GM13976 (cell line): ENCODE results near the gene KIF22.
"Not testable (repeated sequence)": the region's sequence is repeated elsewhere in the genome, so short reads cannot be mapped to it uniquely, and the experiment has no call there.

Experiments
- DNase-seq: peaks from one replicate; pipeline ENCODE4 v3.0.0; 2012; ENCODE audit warnings: low spot score
- CTCF ChIP-seq: IDR thresholded peaks from 2 replicates; pipeline ENCODE4 v1.5.1; 2012; ENCODE audit warnings: borderline replicate concordance, mild to moderate bottlenecking; ENCODE audit not compliant: insufficient read depth; ENCODE audit errors: extremely low read depth, missing control alignments, control extremely low read depth
- in situ Hi-C: fragments of 300-500 bp; cut with MboI; formaldehyde crosslinking; loops from one replicate; pipeline ENCODE4 v1.12.0; 2022; ENCODE audit warnings: low sequenced_read_pairs, mixed read lengths, inconsistent platforms; ENCODE audit not compliant: unreplicated experiment

Gene KIF22

GRCh38 chr16:29791845-29792807, 1.6 kb downstream of the KIF22 start:
- DNase-seq = no peak
- no peak for TF ChIP-seq CTCF
- in situ Hi-C loops = no loop called here

GRCh38 chr16:29793153-29793552, 2.6 kb downstream of the KIF22 start:
- in situ Hi-C loops = not testable (repeated sequence)

GRCh38 chr16:29794231-29794710, 3.7 kb downstream of the KIF22 start:
- no peak for DNase-seq
- in situ Hi-C loops = no loop called here
- TF ChIP-seq CTCF = no peak

More at GRCh38 chr16:29793153-29793552, 2.6 kb downstream of the KIF22 start:
- DNase-seq = not testable (repeated sequence)

- TF ChIP-seq CTCF = no peak
- in situ Hi-C loops = no loop called here
- DNase-seq = no peak
Measured at GRCh38 chr16:29802416-29802935, 11.9 kb downstream of the KIF22 start.

GRCh38 chr16:29804020-29804419, 13.5 kb downstream of the KIF22 start:
- TF ChIP-seq CTCF = no peak
- in situ Hi-C loops = no loop called here
- no peak for DNase-seq

- TF ChIP-seq CTCF = no peak
- no peak for DNase-seq
- in situ Hi-C loops = no loop called here
Measured at GRCh38 chr16:29804455-29805231, 14.1 kb downstream of the KIF22 start.
